Measurements from ENCODE around the gene ERCC4.

Gene ERCC4

GRCh38 chr16:13994239-13995106 lies 74.5 kb downstream of the ERCC4 start:
- peaks cover 37% of the 10 kb centered on the region for H3K4me1 ChIP-seq (ENCODE audit: low read length)
- TF ChIP-seq CTCF (IDR thresholded peaks at IDR 0.05; ENCODE audit: low read depth, low read length) (no peak), EZH2phosphoT487 (IDR thresholded peaks at IDR 0.05; ENCODE audit: low read depth) (no peak)
- H3K79me2 ChIP-seq (ENCODE audit: low read length): no peaks in the 10 kb centered on the region
- H3K36me3 ChIP-seq (replicated peaks; ENCODE audit: low read depth, low read length): no peaks in the 10 kb centered on the region
- no peak overlapping the region for H3K9ac ChIP-seq (ENCODE audit: low read length)
- no peak overlapping the region for H3K4me2 ChIP-seq (ENCODE audit: low read length)
- H4K20me1 ChIP-seq (ENCODE audit: insufficient read depth, low read length): no peaks in the 10 kb centered on the region
- no peak overlapping the region for H2AFZ ChIP-seq (ENCODE audit: low read depth, low read length)
- no peak overlapping the region for H3K4me3 ChIP-seq (ENCODE audit: low read length)
- H3K27me3 ChIP-seq (ENCODE audit: low read depth, low read length): no peaks in the 10 kb centered on the region
- H3K9me3 ChIP-seq (ENCODE audit: insufficient read depth, low read length): no peaks in the 10 kb centered on the region
- H3K27ac ChIP-seq (ENCODE audit: low read length): no peak overlapping the region

GRCh38 chr16:13995194-13995593 lies 75.2 kb downstream of the ERCC4 start:
- Histone ChIP-seq H2AFZ (ENCODE audit: low read depth, low read length) (no peak overlapping the region), H3K4me3 (ENCODE audit: low read length) (no peak overlapping the region), H3K79me2 (ENCODE audit: low read length) (no peaks in the 10 kb centered on the region), H3K36me3 (replicated peaks; ENCODE audit: low read depth, low read length) (no peaks in the 10 kb centered on the region), H3K9me3 (ENCODE audit: insufficient read depth, low read length) (no peaks in the 10 kb centered on the region), H3K9ac (ENCODE audit: low read length) (no peak overlapping the region), H3K4me1 (ENCODE audit: low read length) (peaks cover 45% of the 10 kb centered on the region), H3K4me2 (ENCODE audit: low read length) (no peak overlapping the region), H3K27me3 (ENCODE audit: low read depth, low read length) (no peaks in the 10 kb centered on the region), H3K27ac (ENCODE audit: low read length) (no peak overlapping the region), H4K20me1 (ENCODE audit: insufficient read depth, low read length) (no peaks in the 10 kb centered on the region)
- TF ChIP-seq CTCF (IDR thresholded peaks at IDR 0.05; ENCODE audit: low read depth, low read length): no peak
- no peak for TF ChIP-seq EZH2phosphoT487 (IDR thresholded peaks at IDR 0.05; ENCODE audit: low read depth)

GRCh38 chr16:13996778-13997288 lies 76.9 kb downstream of the ERCC4 start:
- Histone ChIP-seq H3K4me3 (ENCODE audit: low read length) (no peak overlapping the region), H4K20me1 (ENCODE audit: insufficient read depth, low read length) (no peaks in the 10 kb centered on the region), H3K9me3 (ENCODE audit: insufficient read depth, low read length) (no peaks in the 10 kb centered on the region), H3K36me3 (replicated peaks; ENCODE audit: low read depth, low read length) (no peaks in the 10 kb centered on the region), H3K79me2 (ENCODE audit: low read length) (no peaks in the 10 kb centered on the region), H3K27ac (ENCODE audit: low read length) (peak overlapping the region; percentile 68), H3K27me3 (ENCODE audit: low read depth, low read length) (no peaks in the 10 kb centered on the region), H3K9ac (ENCODE audit: low read length) (no peak overlapping the region), H3K4me2 (ENCODE audit: low read length) (no peak overlapping the region), H2AFZ (ENCODE audit: low read depth, low read length) (no peak overlapping the region), H3K4me1 (ENCODE audit: low read length) (peaks cover 44% of the 10 kb centered on the region)
- TF ChIP-seq EZH2phosphoT487 (IDR thresholded peaks at IDR 0.05; ENCODE audit: low read depth) (no peak), CTCF (IDR thresholded peaks at IDR 0.05; ENCODE audit: low read depth, low read length) (no peak)

- Histone ChIP-seq H3K79me2 (ENCODE audit: low read length) (no peaks in the 10 kb centered on the region), H3K27me3 (ENCODE audit: low read depth, low read length) (no peaks in the 10 kb centered on the region), H3K36me3 (replicated peaks; ENCODE audit: low read depth, low read length) (no peaks in the 10 kb centered on the region), H3K4me2 (ENCODE audit: low read length) (peak overlapping the region; percentile 61), H4K20me1 (ENCODE audit: insufficient read depth, low read length) (no peaks in the 10 kb centered on the region), H2AFZ (ENCODE audit: low read depth, low read length) (peak overlapping the region; percentile 39; the same call in 1 of the 2 replicates), H3K27ac (ENCODE audit: low read length) (peak overlapping the region; percentile 68), H3K9ac (ENCODE audit: low read length) (peak overlapping the region; percentile 14; the same call in 1 of the 2 replicates), H3K4me1 (ENCODE audit: low read length) (peaks cover 46% of the 10 kb centered on the region), H3K4me3 (ENCODE audit: low read length) (peak overlapping the region; percentile 35; the same call in 1 of the 2 replicates), H3K9me3 (ENCODE audit: insufficient read depth, low read length) (no peaks in the 10 kb centered on the region)
- TF ChIP-seq EZH2phosphoT487 (IDR thresholded peaks at IDR 0.05; ENCODE audit: low read depth) (no peak), CTCF (IDR thresholded peaks at IDR 0.05; ENCODE audit: low read depth, low read length) (no peak)
Observed at GRCh38 chr16:13997526-13997925, 77.6 kb downstream of the ERCC4 start.

Measured in OCI-LY3 (cell line).